NT2/D1 (cell line): ENCODE measurements around the gene TBATA.

Experiments used
- SUZ12 ChIP-seq: IDR thresholded peaks from 2 replicates; pipeline ENCODE4 v1.6.1; 2011; ENCODE audit not compliant: insufficient read length, insufficient read depth; ENCODE audit errors: extremely low read depth
- YY1 ChIP-seq: IDR thresholded peaks from 2 replicates; pipeline ENCODE4 v1.6.1; 2011; ENCODE audit not compliant: insufficient read length, insufficient read depth
- ZNF274 ChIP-seq: IDR thresholded peaks from 2 replicates; pipeline ENCODE4 v1.6.1; 2011; ENCODE audit warnings: mild to moderate bottlenecking, low read depth, low read length

DNA sequence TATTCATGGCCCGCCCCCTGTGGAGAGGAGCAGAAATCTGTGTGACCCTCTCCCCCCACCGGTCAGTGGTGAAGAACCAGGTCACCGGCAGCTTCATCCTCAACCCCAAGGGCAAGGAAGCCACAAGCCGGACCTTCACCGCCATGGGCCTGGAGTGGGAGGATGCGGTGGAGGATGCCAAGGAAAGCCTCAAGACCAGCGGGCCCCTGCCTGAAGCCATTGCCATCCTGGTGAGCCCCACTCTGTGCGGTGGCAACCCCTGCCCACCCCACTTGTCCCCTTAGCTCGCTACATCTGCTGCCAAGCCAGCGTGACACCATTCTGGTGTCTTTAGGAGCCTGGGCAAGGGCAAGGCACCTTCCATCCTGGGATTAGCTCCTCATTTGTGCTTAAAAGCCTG, 35.4 kb downstream of the TBATA start:
- TF ChIP-seq SUZ12 (no peak), YY1 (no peak), ZNF274 (no peak)
